Kidney (tissue), 14 donors: Measurements from ENCODE around the gene NFKBIB. TPM values are rescaled to one million over a fixed set of nuclear protein-coding genes. Genes with fewer than 3 reads are reported as not detected.

Experiments
- DNase-seq, 5 donors: peaks; one replicate each; pipeline ENCODE4 v3.0.0-alpha.2; 2013 to 2020
- FAIRE-seq: peaks from 2 replicates; lab custom pipeline; 2012; peaks lifted over from hg19 to GRCh38; lab: Jason Lieb, UNC
- H3K27ac ChIP-seq, 2 donors: one replicate each; pipeline ENCODE4 v1.7.0; 2013; ENCODE audit warnings: low read depth in 2 of 2, low read length in 2 of 2, inconsistent platforms in 1 of 2
- H3K27me3 ChIP-seq: one replicate; pipeline ENCODE4 v1.7.1; 2013; ENCODE audit warnings: low read length, inconsistent platforms; ENCODE audit not compliant: control insufficient read depth, insufficient read depth
- H3K36me3 ChIP-seq, 3 donors: one replicate each; pipeline versions ENCODE4 v1.7.0 to v1.7.1; 2013; ENCODE audit warnings: low read length in 3 of 3, control low read depth in 1 of 3, inconsistent platforms in 1 of 3; ENCODE audit not compliant: insufficient read depth in 3 of 3, control insufficient read depth in 2 of 3
- H3K4me1 ChIP-seq, 3 donors: one replicate each; pipeline versions ENCODE4 v1.7.0 to v1.7.1; 2013; ENCODE audit warnings: low read length in 3 of 3, inconsistent platforms in 1 of 3, low read depth in 1 of 3; ENCODE audit not compliant: control insufficient read depth in 2 of 3, insufficient read depth in 2 of 3
- H3K4me3 ChIP-seq, 3 donors: one replicate each; pipeline versions ENCODE4 v1.7.0 to v1.8.1; 2013; ENCODE audit warnings: low read length in 3 of 3, control low read depth in 1 of 3, inconsistent platforms in 1 of 3
- H3K9ac ChIP-seq, 3 donors: one replicate each; pipeline versions ENCODE4 v1.7.0 to v1.7.1; 2013; ENCODE audit warnings: low read length in 3 of 3, control low read depth in 1 of 3, inconsistent platforms in 1 of 3
- H3K9me3 ChIP-seq, 3 donors: one replicate each; pipeline versions ENCODE4 v1.7.0 to v1.7.1; 2013; ENCODE audit warnings: low read length in 3 of 3, control low read depth in 1 of 3, inconsistent platforms in 1 of 3; ENCODE audit not compliant: control insufficient read depth in 2 of 3, insufficient read depth in 1 of 3
- CTCF ChIP-seq: IDR thresholded peaks from 3 replicates; pipeline ENCODE4 v1.5.1; 2012; ENCODE audit warnings: mild to moderate bottlenecking, moderate library complexity, borderline replicate concordance; ENCODE audit not compliant: insufficient read depth; ENCODE audit errors: extremely low read depth
- intact Hi-C: fragments of 100-400 bp; cut with DNase I; formaldehyde crosslinking; loops from one replicate; pipeline ENCODE4 v1.11.1; 2022
- polyA plus RNA-seq: library from polyadenylated mRNA; stranded (reverse); fragments of 350-450 nt; fragmentation: Illumina TruSeq; extraction: RNeasy Lipid Tissue Mini Kit (QIAGEN cat#74804); gene quantifications from one replicate; pipeline ENCODE4 v1.2.3, GENCODE V29; 2014; ENCODE audit warnings: low read depth, low replicate concordance; ENCODE audit not compliant: insufficient read depth
- total RNA-seq: library from RNA; stranded (reverse); fragmentation: NEBNext Ultra II Directional; extraction: Animal tissue kit (Norgen Biotek cat#: 25700); gene quantifications from one replicate; pipeline ENCODE4 v1.2.1, GENCODE V29; 2021
- donor health status: control.
- donor health status: control.
- donor health status: control.
- donor health status: control.
- donor health status: control.
- donor health status: DM: yes; HTN: yes; CAD: no.
- donor health status: Normal renal cell carcinoma (clear cell type).

NFKBIB gene
- total and polyA plus RNA-seq, 2 donors from 2014 or later, result 23.2 to 37.6 TPM

GRCh38 chr19:38919837-38920601 is 20.2 kb downstream of the NFKBIB start:
- intact Hi-C loops, result no loop called here
- FAIRE-seq, result no peak

GRCh38 chr19:38920602-38921419 is 21.0 kb downstream of the NFKBIB start:
- no peak overlapping the region for H3K27ac ChIP-seq
- no peak for TF ChIP-seq CTCF
- no peaks in the 10 kb centered on the region for H3K9me3 ChIP-seq
- intact Hi-C loops, result no loop called here
- peaks cover 0 to 21% (median 3%) of the 10 kb centered on the region in 3 donors for H3K36me3 ChIP-seq
- no peak overlapping the region for H3K9ac ChIP-seq
- H3K4me3 ChIP-seq, result no peak overlapping the region
- H3K27me3 ChIP-seq, result no peaks in the 10 kb centered on the region
- DNase-seq, result no peak
- FAIRE-seq, result no peak
- no peaks in the 10 kb centered on the region for H3K4me1 ChIP-seq

More at GRCh38 chr19:38919837-38920601, 20.2 kb downstream of the NFKBIB start:
- Histone ChIP-seq H3K4me1 (no peaks in the 10 kb centered on the region), H3K27ac (no peak overlapping the region), H3K4me3 (no peak overlapping the region), H3K9ac (no peak overlapping the region), H3K36me3 (peaks cover 0 to 16% (median 0%) of the 10 kb centered on the region in 3 donors), H3K9me3 (no peaks in the 10 kb centered on the region), H3K27me3 (no peaks in the 10 kb centered on the region)
- TF ChIP-seq CTCF, result no peak
- no peak for DNase-seq

GRCh38 chr19:38921420-38922274 is 21.9 kb downstream of the NFKBIB start:
- Histone ChIP-seq H3K36me3 (peaks cover 0 to 21% (median 3%) of the 10 kb centered on the region in 3 donors), H3K4me1 (no peaks in the 10 kb centered on the region), H3K27ac (no peak overlapping the region), H3K9ac (no peak overlapping the region), H3K4me3 (no peak overlapping the region), H3K27me3 (no peaks in the 10 kb centered on the region), H3K9me3 (no peaks in the 10 kb centered on the region)
- no peak for TF ChIP-seq CTCF
- DNase-seq (no peak), FAIRE-seq (no peak)
- intact Hi-C loops, result no loop called here
